ENCODE measurements around the gene TCP10L. TPM values are rescaled to one million over a fixed set of nuclear protein-coding genes. Genes with fewer than 3 reads are reported as not detected.

TCP10L gene
- total and polyA plus RNA-seq, 2 of the 8 experiments (the other 6 are each of a cell fraction or from before 2014, with no cell fraction given), result 0.45 to 0.99 TPM

DNA sequence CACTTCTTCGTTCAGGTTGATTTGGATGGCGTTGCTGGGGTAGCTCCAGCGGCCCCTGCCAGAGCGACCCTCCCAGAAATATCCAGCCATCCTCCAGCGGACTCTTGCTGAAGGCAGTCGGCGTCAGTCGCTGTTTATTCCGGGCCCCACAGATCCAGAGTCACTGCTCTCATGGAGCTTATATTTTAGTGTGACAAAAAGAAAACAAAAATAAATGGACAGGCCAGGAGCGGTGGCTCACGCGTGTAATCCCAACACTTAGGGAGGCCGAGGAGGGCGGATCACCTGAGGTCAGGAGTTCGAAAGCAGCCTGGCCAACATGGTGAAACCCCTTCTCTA lies 27.6 kb upstream of the TCP10L start:
- peak overlapping the region; percentile 65 for H4K5ac ChIP-seq (ENCODE audit: insufficient read length, low read depth, low read length)
- H3K56ac ChIP-seq (replicated peaks; ENCODE audit: insufficient read length, low read depth, low read length), result no peak overlapping the region
- H4K20me1 ChIP-seq (replicated peaks in 1 of 2; ENCODE audit: control insufficient read depth in 1 of 2, insufficient read depth in 2 of 2, low read length in 2 of 2), result no peaks in the 10 kb centered on the region
- H3K14ac ChIP-seq (ENCODE audit: insufficient read length), result no peak overlapping the region
- peaks cover 0 to 27% of the 10 kb centered on the region in 2 experiments; a peak in 2 of 4 replicates for H3K79me2 ChIP-seq (ENCODE audit: control insufficient read depth in 1 of 2, insufficient read depth in 2 of 2, low read length in 2 of 2)
- DNase-seq (ENCODE audit: low read depth in 1 of 2, low spot score in 2 of 2), result no peak
- H2AK5ac ChIP-seq (ENCODE audit: low read depth, low read length), result no peak overlapping the region
- ChIA-PET POLR2A (ENCODE audit: partially characterized antibody) (interaction anchor here (1.0 to 1.7 kb wide), 3 partner anchors 9 to 221 kb away, joined by 3 to 5 read pairs (median 4); no protein-coding TSS in a partner anchor), CTCF (ENCODE audit: partially characterized antibody) (interaction anchor here (0.5 to 1.5 kb wide), 3 partner anchors 66 to 211 kb away, joined by 3 read pairs; no protein-coding TSS in a partner anchor)
- H3K23ac ChIP-seq (ENCODE audit: insufficient read length), result no peak overlapping the region
- H2BK12ac ChIP-seq (ENCODE audit: low read depth, low read length), result no peak overlapping the region; the same call in 1 of the 2 replicates
- H2BK120ac ChIP-seq (replicated peaks; ENCODE audit: low read depth, low read length), result no peak overlapping the region
- no peak overlapping the region for H2BK20ac ChIP-seq (ENCODE audit: low read length)
- peak overlapping the region; percentile 99 for H2AFZ ChIP-seq (ENCODE audit: low read length)
- H3K9ac ChIP-seq (replicated peaks in 1 of 4; ENCODE audit: extremely low read depth in 1 of 4, low read depth in 3 of 4, low read length in 3 of 4), result peak overlapping the region in 3 of 4 experiments; percentile 67 to 92 (median 92); a peak in 6 of 7 replicates
- peak overlapping the region; percentile 95 for H3K27ac ChIP-seq (ENCODE audit: low read depth, low read length)
- peak overlapping the region; percentile 91 for H2BK5ac ChIP-seq (ENCODE audit: low read depth, low read length)
- H3K79me1 ChIP-seq (ENCODE audit: low read depth, low read length), result 0 out of 2 replicates have a peak, but pooled peaks cover 2% of the 10 kb centered on the region
- peaks cover 0 to 19% (median 8%) of the 10 kb centered on the region in 4 experiments; a peak in 4 of 8 replicates for H3K36me3 ChIP-seq (ENCODE audit: control insufficient read depth in 2 of 4, insufficient read depth in 4 of 4, low read length in 3 of 4)
- H3K4ac ChIP-seq (replicated peaks; ENCODE audit: insufficient read length, low read depth, low read length), result no peak overlapping the region
- H3K23me2 ChIP-seq (ENCODE audit: low read depth, low read length), result peaks cover 8% of the 10 kb centered on the region
- H3K4me2 ChIP-seq (ENCODE audit: insufficient read depth in 1 of 2, low read depth in 2 of 2, low read length in 2 of 2), result peak overlapping the region; percentile 74 to 85
- peak overlapping the region; percentile 81 to 99 (median 96) for H3K4me3 ChIP-seq (ENCODE audit: extremely low read depth in 1 of 4, insufficient read depth in 2 of 4, low read depth in 3 of 4, low read length in 4 of 4)
- FAIRE-seq, result no peak
- H2BK15ac ChIP-seq (ENCODE audit: low read length), result no peak overlapping the region
- no peak overlapping the region for H3K18ac ChIP-seq (ENCODE audit: extremely low read depth, low read length)
- peak overlapping the region; percentile 94 for H4K8ac ChIP-seq (ENCODE audit: extremely low read depth, insufficient read depth, low read length)
- no peak overlapping the region for H4K91ac ChIP-seq (replicated peaks; ENCODE audit: insufficient read length, low read length)
- H3K4me1 ChIP-seq (replicated peaks in 1 of 4; ENCODE audit: control insufficient read depth in 3 of 4, insufficient read depth in 4 of 4, low read length in 3 of 4), result no peaks in the 10 kb centered on the region; a peak in 1 of 7 replicates
- WGBS, 2 experiments (ENCODE audit: extremely low coverage in 1 of 2, insufficient coverage in 1 of 2, insufficient read length in 1 of 2, insufficient replicate concordance in 2 of 2, low coverage in 1 of 2, low lambda C conversion rate in 2 of 2, missing lambda C conversion rate in 1 of 2), result 19% methylated on average over 12 of the region's 15 CpGs; no CpG with 5 or more reads in 1 of the 2 experiments
- H3K27me3 ChIP-seq (replicated peaks in 1 of 4; ENCODE audit: control insufficient read depth in 3 of 4, extremely low read depth in 1 of 4, insufficient read depth in 3 of 4, low read length in 3 of 4), result no peaks in the 10 kb centered on the region
- no peaks in the 10 kb centered on the region for H3K9me3 ChIP-seq (ENCODE audit: insufficient read depth in 2 of 2, low read depth in 1 of 2, low read length in 1 of 2)
- TF ChIP-seq CTCF (IDR thresholded peaks at IDR 0.05; ENCODE audit: control extremely low read depth in 1 of 3, insufficient read depth in 1 of 3, low read depth in 1 of 3, low read length in 3 of 3) (no peak), HDAC2 (IDR thresholded peaks at IDR 0.05; ENCODE audit: borderline replicate concordance in 1 of 2, low read depth in 2 of 2, low read length in 2 of 2) (no peak), POU5F1 (IDR thresholded peaks at IDR 0.05; ENCODE audit: low read depth, low read length) (no peak), EP300 (IDR thresholded peaks at IDR 0.05; ENCODE audit: borderline replicate concordance in 1 of 2, low read depth in 2 of 2, low read length in 2 of 2) (no peak), PHF8 (conservative IDR thresholded peaks at IDR 0.05; ENCODE audit: low read depth, low read length) (no peak; the same call in 1 of the 2 replicates), TCF12 (IDR thresholded peaks at IDR 0.05; ENCODE audit: low read depth, low read length) (no peak), GABPA (IDR thresholded peaks at IDR 0.05; ENCODE audit: borderline replicate concordance, insufficient read depth, low read length) (no peak), SRF (IDR thresholded peaks at IDR 0.05; ENCODE audit: low read depth, low read length) (no peak), SIN3A (conservative IDR thresholded peaks at IDR 0.05 in 1 of 2, IDR thresholded peaks at IDR 0.05 in 1 of 2; ENCODE audit: low read depth in 1 of 2, low read length in 2 of 2) (no peak), YY1 (IDR thresholded peaks at IDR 0.05; ENCODE audit: low read depth, low read length) (no peak)

Measured in H1 (cell line).